DND-41 (cell line): ENCODE results near the gene MYH7B.

Experiments
- ATAC-seq: fragments of 200-7000 bp; cut with Tn5 transposase; 3 replicates; pipeline ENCODE4 v1.9.1; 2021; ENCODE audit warnings: low read depth; ENCODE audit not compliant: insufficient read depth
- DNase-seq: peaks from one replicate; pipeline ENCODE4 v3.0.0-alpha.2; 2020
- H2AFZ ChIP-seq: 2 replicates; pipeline ENCODE4 v1.6.0; 2012; ENCODE audit warnings: low read depth, low read length
- H3K27ac ChIP-seq: 2 replicates; pipeline ENCODE4 v1.5.1; 2012; ENCODE audit warnings: low read length, inconsistent platforms
- H3K27me3 ChIP-seq: fragments of 200-600 bp; sonication (generic); 2 replicates; pipeline ENCODE4 v1.6.0; 2012; ENCODE audit warnings: low read length, mild to moderate bottlenecking, inconsistent platforms; ENCODE audit not compliant: insufficient read depth, poor library complexity
- H3K36me3 ChIP-seq: 2 replicates; pipeline ENCODE4 v1.5.1; 2012; ENCODE audit warnings: low read length, inconsistent platforms; ENCODE audit not compliant: insufficient read depth
- H3K4me1 ChIP-seq: 2 replicates; pipeline ENCODE4 v1.5.1; 2012; ENCODE audit warnings: mild to moderate bottlenecking, low read length; ENCODE audit not compliant: insufficient read depth
- H3K4me2 ChIP-seq: 2 replicates; pipeline ENCODE4 v1.6.0; 2012; ENCODE audit warnings: mild to moderate bottlenecking, moderate library complexity, low read length, inconsistent platforms; ENCODE audit not compliant: insufficient read depth
- H3K4me3 ChIP-seq, 2 experiments: fragments of 200-600 bp in 1 of 2; shearing (Covaris generic) in 1 of 2; 2 replicates each; pipeline ENCODE4 v1.5.1; 2012 to 2016; ENCODE audit warnings: inconsistent platforms in 2 of 2, low read length in 2 of 2, mild to moderate bottlenecking in 2 of 2, low read depth in 1 of 2, moderate library complexity in 1 of 2
- H3K79me2 ChIP-seq: 2 replicates; pipeline ENCODE4 v1.6.0; 2012; ENCODE audit warnings: low read length, inconsistent platforms; ENCODE audit not compliant: insufficient read depth
- H3K9ac ChIP-seq: 2 replicates; pipeline ENCODE4 v1.6.0; 2012; ENCODE audit warnings: low read depth, mild to moderate bottlenecking, inconsistent platforms, low read length, moderate library complexity
- H3K9me3 ChIP-seq: 2 replicates; pipeline ENCODE4 v1.5.1; 2012; ENCODE audit warnings: low read length, moderate library complexity, mild to moderate bottlenecking, inconsistent platforms; ENCODE audit not compliant: insufficient read depth, severe bottlenecking
- H4K20me1 ChIP-seq: 2 replicates; pipeline ENCODE4 v1.6.0; 2012; ENCODE audit warnings: low read length; ENCODE audit not compliant: insufficient read depth
- CTCF ChIP-seq: IDR thresholded peaks from 2 replicates; pipeline ENCODE4 v1.5.1; 2012; ENCODE audit warnings: borderline replicate concordance, low read length, moderate library complexity, mild to moderate bottlenecking; ENCODE audit not compliant: poor library complexity, severe bottlenecking; ENCODE audit errors: extremely low read depth
- EZH2 ChIP-seq: IDR thresholded peaks from 3 replicates; pipeline ENCODE4 v1.6.1; 2012; ENCODE audit warnings: borderline replicate concordance, low read depth, mild to moderate bottlenecking, moderate library complexity, low read length, inconsistent platforms; ENCODE audit not compliant: severe bottlenecking

Gene MYH7B

DNA sequence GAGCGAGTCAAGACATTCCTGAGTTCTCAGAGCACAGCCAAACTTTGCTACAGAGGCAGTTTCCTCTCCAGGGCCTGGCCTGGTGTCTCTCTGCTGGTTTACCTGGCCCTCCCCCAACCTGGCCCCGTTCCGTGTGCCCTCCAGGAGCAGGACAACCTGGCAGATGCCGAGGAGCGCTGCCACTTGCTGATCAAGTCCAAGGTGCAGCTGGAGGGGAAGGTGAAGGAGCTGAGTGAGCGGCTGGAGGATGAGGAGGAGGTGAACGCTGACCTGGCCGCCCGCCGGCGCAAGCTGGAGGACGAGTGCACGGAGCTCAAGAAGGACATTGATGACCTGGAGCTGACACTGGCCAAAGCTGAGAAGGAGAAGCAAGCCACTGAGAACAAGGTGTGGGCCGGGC, 39.5 kb downstream of the MYH7B start:
- ATAC-seq: no peak
- H3K36me3 ChIP-seq: peaks cover 68% of the 10 kb centered on the region
- peaks cover 22% of the 10 kb centered on the region for H4K20me1 ChIP-seq
- no peak overlapping the region for H3K4me3 ChIP-seq
- H2AFZ ChIP-seq: no peak overlapping the region
- H3K4me1 ChIP-seq: no peaks in the 10 kb centered on the region
- H3K4me2 ChIP-seq: no peak overlapping the region
- no peak overlapping the region for H3K9ac ChIP-seq
- H3K9me3 ChIP-seq: no peaks in the 10 kb centered on the region
- no peaks in the 10 kb centered on the region for H3K79me2 ChIP-seq
- no peak overlapping the region for H3K27ac ChIP-seq
- no peaks in the 10 kb centered on the region for H3K27me3 ChIP-seq
- TF ChIP-seq EZH2 (no peak), CTCF (no peak)
- no peak for DNase-seq

- Histone ChIP-seq H3K27me3 (no peaks in the 10 kb centered on the region), H3K4me2 (no peak overlapping the region), H3K4me3 (no peak overlapping the region), H2AFZ (no peak overlapping the region), H3K79me2 (no peaks in the 10 kb centered on the region), H4K20me1 (peaks cover 25% of the 10 kb centered on the region), H3K9ac (no peak overlapping the region), H3K9me3 (no peaks in the 10 kb centered on the region), H3K27ac (no peak overlapping the region), H3K36me3 (peaks cover 73% of the 10 kb centered on the region), H3K4me1 (no peaks in the 10 kb centered on the region)
- ATAC-seq: no peak
- DNase-seq: no peak
- TF ChIP-seq EZH2 (no peak), CTCF (no peak)
These were observed 40.0 kb downstream of the MYH7B start for GRCh38 chr20:34995696-34996095.

- H3K4me3 ChIP-seq: no peak overlapping the region
- no peak for TF ChIP-seq CTCF
- no peak for TF ChIP-seq EZH2
- ATAC-seq (no peak), DNase-seq (no peak)
- H3K4me2 ChIP-seq: no peak overlapping the region
- H3K4me1 ChIP-seq: no peaks in the 10 kb centered on the region
- H2AFZ ChIP-seq: no peak overlapping the region
- H3K27me3 ChIP-seq: no peaks in the 10 kb centered on the region
- H3K27ac ChIP-seq: no peak overlapping the region
- H4K20me1 ChIP-seq: peaks cover 32% of the 10 kb centered on the region
- H3K79me2 ChIP-seq: no peaks in the 10 kb centered on the region
- no peak overlapping the region for H3K9ac ChIP-seq
- no peaks in the 10 kb centered on the region for H3K9me3 ChIP-seq
- H3K36me3 ChIP-seq: peaks cover 80% of the 10 kb centered on the region
These were observed 40.8 kb downstream of the MYH7B start for GRCh38 chr20:34996243-34997028.
